ENCODE data around the gene TMPRSS2.

- TF ChIP-seq, protein P1, sequence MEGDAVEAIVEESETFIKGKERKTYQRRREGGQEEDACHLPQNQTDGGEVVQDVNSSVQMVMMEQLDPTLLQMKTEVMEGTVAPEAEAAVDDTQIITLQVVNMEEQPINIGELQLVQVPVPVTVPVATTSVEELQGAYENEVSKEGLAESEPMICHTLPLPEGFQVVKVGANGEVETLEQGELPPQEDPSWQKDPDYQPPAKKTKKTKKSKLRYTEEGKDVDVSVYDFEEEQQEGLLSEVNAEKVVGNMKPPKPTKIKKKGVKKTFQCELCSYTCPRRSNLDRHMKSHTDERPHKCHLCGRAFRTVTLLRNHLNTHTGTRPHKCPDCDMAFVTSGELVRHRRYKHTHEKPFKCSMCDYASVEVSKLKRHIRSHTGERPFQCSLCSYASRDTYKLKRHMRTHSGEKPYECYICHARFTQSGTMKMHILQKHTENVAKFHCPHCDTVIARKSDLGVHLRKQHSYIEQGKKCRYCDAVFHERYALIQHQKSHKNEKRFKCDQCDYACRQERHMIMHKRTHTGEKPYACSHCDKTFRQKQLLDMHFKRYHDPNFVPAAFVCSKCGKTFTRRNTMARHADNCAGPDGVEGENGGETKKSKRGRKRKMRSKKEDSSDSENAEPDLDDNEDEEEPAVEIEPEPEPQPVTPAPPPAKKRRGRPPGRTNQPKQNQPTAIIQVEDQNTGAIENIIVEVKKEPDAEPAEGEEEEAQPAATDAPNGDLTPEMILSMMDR (IDR thresholded peaks at IDR 0.05) = no peak
- TF ChIP-seq POLR2A (IDR thresholded peaks at IDR 0.05) = no peak
These were observed 64.4 kb downstream of the TMPRSS2 start for GRCh38 chr21:41443562-41443961.
